Hepatocyte (in vitro differentiated cells): ENCODE measurements around the gene TTBK1. TPM values are rescaled to one million over a fixed set of nuclear protein-coding genes. Genes with fewer than 3 reads are reported as not detected.

ENCODE experiments used
- DNase-seq: peaks from one replicate; pipeline ENCODE4 v3.0.0-alpha.2; 2016; ENCODE audit warnings: low spot score
- H2AFZ ChIP-seq: fragments of 200-600 bp; sonication (generic); 2 replicates; pipeline ENCODE4 v1.6.0; 2016; ENCODE audit warnings: antibody characterized with exemption, mild to moderate bottlenecking
- H3K27ac ChIP-seq: fragments of 200-600 bp; sonication (generic); 2 replicates; pipeline ENCODE4 v1.5.1; 2016; ENCODE audit warnings: mild to moderate bottlenecking
- H3K27me3 ChIP-seq: fragments of 200-600 bp; sonication (generic); 2 replicates; pipeline ENCODE4 v1.6.1; 2016
- H3K36me3 ChIP-seq: fragments of 200-600 bp; sonication (generic); replicated peaks from 2 replicates; pipeline ENCODE4 v1.5.1; 2016; ENCODE audit warnings: low read depth; ENCODE audit not compliant: insufficient read depth
- H3K4me1 ChIP-seq: fragments of 200-600 bp; sonication (generic); 2 replicates; pipeline ENCODE4 v1.5.1; 2016; ENCODE audit warnings: mild to moderate bottlenecking, moderate library complexity; ENCODE audit not compliant: insufficient read depth
- H3K4me2 ChIP-seq: fragments of 200-600 bp; sonication (generic); 2 replicates; pipeline ENCODE4 v1.6.0; 2016
- H3K4me3 ChIP-seq: fragments of 200-600 bp; sonication (generic); 2 replicates; pipeline ENCODE4 v1.5.1; 2016; ENCODE audit warnings: mild to moderate bottlenecking
- H3K79me2 ChIP-seq: fragments of 200-600 bp; sonication (generic); 2 replicates; pipeline ENCODE4 v1.6.0; 2017; ENCODE audit warnings: mild to moderate bottlenecking
- H3K9me2 ChIP-seq: fragments of 200-600 bp; sonication (generic); replicated peaks from 2 replicates; pipeline ENCODE4 v1.6.0; 2017; ENCODE audit warnings: mild to moderate bottlenecking; ENCODE audit not compliant: insufficient read depth
- H3K9me3 ChIP-seq: fragments of 200-600 bp; sonication (generic); 2 replicates; pipeline ENCODE4 v1.5.1; 2016; ENCODE audit warnings: low read depth, mild to moderate bottlenecking
- H4K20me1 ChIP-seq: fragments of 200-600 bp; sonication (generic); 2 replicates; pipeline ENCODE4 v1.6.0; 2016; ENCODE audit warnings: mild to moderate bottlenecking; ENCODE audit not compliant: insufficient read depth, poor library complexity, severe bottlenecking
- CTCF ChIP-seq: fragments of 200-600 bp; sonication (generic); IDR thresholded peaks from 2 replicates; pipeline ENCODE4 v1.5.1; 2016; ENCODE audit warnings: antibody characterized with exemption, mild to moderate bottlenecking; ENCODE audit not compliant: poor library complexity
- EZH2 ChIP-seq: fragments of 200-600 bp; sonication (generic); IDR thresholded peaks from 2 replicates; pipeline ENCODE4 v1.6.1; 2016; ENCODE audit warnings: antibody characterized with exemption, mild to moderate bottlenecking, borderline replicate concordance
- EZH2phosphoT487 ChIP-seq: fragments of 200-600 bp; sonication (generic); IDR thresholded peaks from one replicate; pipeline ENCODE4 v1.6.1; 2018; ENCODE audit warnings: antibody characterized with exemption, mild to moderate bottlenecking, low read depth, moderate library complexity; ENCODE audit not compliant: unreplicated experiment, severe bottlenecking
- WGBS: methylation state at CpG from one replicate; pipeline ENCODE4 v1.1.6; 2016; ENCODE audit warnings: low lambda C conversion rate; ENCODE audit errors: missing lambda C conversion rate; 5-methylcytosine and 5-hydroxymethylcytosine counted together
- polyA plus RNA-seq: library from polyadenylated mRNA; unstranded; fragments of >200 nt; fragmentation: Nextera tagmentation; extraction: Ambion mirVana; gene quantifications from 2 replicates; pipeline ENCODE4 v1.2.1, GENCODE V29; 2016
- total RNA-seq: library from RNA; depleted of rRNA; stranded (reverse); fragments of >200 nt; gene quantifications from 2 replicates; pipeline ENCODE4 v1.2.3, GENCODE V29; 2014

The TTBK1 gene
- total and polyA plus RNA-seq, 2 experiments from 2014 or later: 0.34 to 1.1 TPM

- DNase-seq: no peak
- no peak overlapping the region for H2AFZ ChIP-seq
- no peaks in the 10 kb centered on the region for H4K20me1 ChIP-seq
- peaks cover 8% of the 10 kb centered on the region for H3K27me3 ChIP-seq
- H3K4me1 ChIP-seq: peaks cover 3% of the 10 kb centered on the region
- no peak for TF ChIP-seq EZH2
- TF ChIP-seq CTCF: no peak
- no peak for TF ChIP-seq EZH2phosphoT487
- no peaks in the 10 kb centered on the region for H3K79me2 ChIP-seq
- H3K4me2 ChIP-seq: no peak overlapping the region
- no peak overlapping the region for H3K27ac ChIP-seq
- no peaks in the 10 kb centered on the region for H3K36me3 ChIP-seq
- no peak overlapping the region for H3K4me3 ChIP-seq
- H3K9me2 ChIP-seq: no peaks in the 10 kb centered on the region
- no peaks in the 10 kb centered on the region for H3K9me3 ChIP-seq
Observed at GRCh38 chr6:43310624-43311023, 67.3 kb downstream of the TTBK1 start.

GRCh38 chr6:43311666-43312065, 68.4 kb downstream of the TTBK1 start:
- TF ChIP-seq CTCF: no peak
- no peak for TF ChIP-seq EZH2phosphoT487
- TF ChIP-seq EZH2: no peak
- no peak overlapping the region for H2AFZ ChIP-seq
- no peaks in the 10 kb centered on the region for H3K36me3 ChIP-seq
- no peaks in the 10 kb centered on the region for H3K9me2 ChIP-seq
- no peaks in the 10 kb centered on the region for H3K79me2 ChIP-seq
- no peaks in the 10 kb centered on the region for H3K9me3 ChIP-seq
- DNase-seq: no peak
- no peak overlapping the region for H3K27ac ChIP-seq
- H4K20me1 ChIP-seq: no peaks in the 10 kb centered on the region
- 92% methylated on average over 3 of the region's 3 CpGs for WGBS
- H3K4me3 ChIP-seq: no peak overlapping the region
- H3K4me2 ChIP-seq: no peak overlapping the region
- peaks cover 8% of the 10 kb centered on the region for H3K27me3 ChIP-seq
- H3K4me1 ChIP-seq: peaks cover 3% of the 10 kb centered on the region

- Histone ChIP-seq H4K20me1 (no peaks in the 10 kb centered on the region), H3K27ac (no peak overlapping the region), H3K9me2 (no peaks in the 10 kb centered on the region), H3K79me2 (no peaks in the 10 kb centered on the region), H3K9me3 (no peaks in the 10 kb centered on the region), H3K4me3 (no peak overlapping the region), H3K27me3 (peaks cover 7% of the 10 kb centered on the region), H3K4me2 (no peak overlapping the region), H3K36me3 (no peaks in the 10 kb centered on the region), H2AFZ (no peak overlapping the region), H3K4me1 (peaks cover 2% of the 10 kb centered on the region)
- 85% methylated on average over 1 of the region's 1 CpG for WGBS
- DNase-seq: no peak
- TF ChIP-seq EZH2phosphoT487 (no peak), CTCF (no peak), EZH2 (no peak)
Observed at GRCh38 chr6:43313813-43314212, 70.5 kb downstream of the TTBK1 start.

GRCh38 chr6:43318011-43318410, 74.7 kb downstream of the TTBK1 start:
- Histone ChIP-seq H3K9me3 (no peaks in the 10 kb centered on the region), H3K4me1 (no peaks in the 10 kb centered on the region), H2AFZ (no peak overlapping the region), H3K27me3 (no peaks in the 10 kb centered on the region), H3K27ac (no peak overlapping the region), H3K79me2 (no peaks in the 10 kb centered on the region), H3K4me2 (no peak overlapping the region), H3K9me2 (no peaks in the 10 kb centered on the region), H4K20me1 (no peaks in the 10 kb centered on the region), H3K36me3 (no peaks in the 10 kb centered on the region), H3K4me3 (no peak overlapping the region)
- TF ChIP-seq CTCF (no peak), EZH2phosphoT487 (no peak), EZH2 (no peak)
- DNase-seq: no peak
- WGBS: 95% methylated on average over 2 of the region's 2 CpGs
